GM12878 (cell line): ENCODE results near the gene ITPKB. TPM values are rescaled to one million over a fixed set of nuclear protein-coding genes. Genes with fewer than 3 reads are reported as not detected.

Experiments
- BCL11A ChIP-seq: IDR thresholded peaks from 2 replicates; pipeline ENCODE4 v1.6.1; 2011; ENCODE audit warnings: low read depth, low read length
- CBFB ChIP-seq: IDR thresholded peaks from 2 replicates; pipeline ENCODE4 v1.6.1; 2016; ENCODE audit warnings: antibody characterized with exemption, low read depth
- CREB1 ChIP-seq: IDR thresholded peaks from 2 replicates; pipeline ENCODE4 v1.6.1; 2012; ENCODE audit warnings: low read depth, mild to moderate bottlenecking, inconsistent platforms
- ETV6 ChIP-seq, 2 experiments: fragments of 450-650 bp in 1 of 2; IDR thresholded peaks in 1 of 2; conservative IDR thresholded peaks in 1 of 2; 2 replicates each; pipeline ENCODE4 v1.6.1; 2014; ENCODE audit warnings: antibody characterized with exemption in 1 of 2, borderline replicate concordance in 1 of 2, low read depth in 1 of 2, mild to moderate bottlenecking in 1 of 2, moderate library complexity in 1 of 2
- FOXK2 ChIP-seq: fragments of 450-650 bp; IDR thresholded peaks from 2 replicates; pipeline ENCODE4 v1.6.1; 2017; ENCODE audit warnings: mild to moderate bottlenecking, moderate library complexity
- MTA2 ChIP-seq: fragments of 450-650 bp; IDR thresholded peaks from 2 replicates; pipeline ENCODE4 v1.6.1; 2016; ENCODE audit warnings: low read depth, mild to moderate bottlenecking, moderate library complexity
- NR2F1 ChIP-seq: fragments of 450-650 bp; conservative IDR thresholded peaks from 2 replicates; pipeline ENCODE4 v1.6.1; 2017; ENCODE audit warnings: mild to moderate bottlenecking
- PAX8 ChIP-seq: fragments of 450-650 bp; IDR thresholded peaks from 2 replicates; pipeline ENCODE4 v1.6.1; 2017; ENCODE audit warnings: mild to moderate bottlenecking, moderate library complexity
- POU2F2 ChIP-seq: IDR thresholded peaks from 3 replicates; pipeline ENCODE4 v1.6.1; 2011; ENCODE audit warnings: low read depth, mild to moderate bottlenecking, low read length, borderline replicate concordance
- RUNX3 ChIP-seq: IDR thresholded peaks from 2 replicates; pipeline ENCODE4 v1.6.1; 2012; ENCODE audit warnings: low read length, inconsistent platforms
- SREBF2 ChIP-seq: IDR thresholded peaks from 2 replicates; pipeline ENCODE4 v1.6.1; 2012; ENCODE audit warnings: mild to moderate bottlenecking, low read length
- TBL1XR1 ChIP-seq: IDR thresholded peaks from 2 replicates; pipeline ENCODE4 v1.6.1; 2012; ENCODE audit warnings: low read depth, low read length, improper control_type of control experiment
- ZSCAN29 ChIP-seq: fragments of 450-650 bp; IDR thresholded peaks from 2 replicates; pipeline ENCODE4 v1.6.1; 2017; ENCODE audit warnings: mild to moderate bottlenecking, moderate library complexity
- polyA plus RNA-seq, 11 experiments: library from polyadenylated mRNA; depleted of rRNA in 4 of 11; unstranded in 6 of 11; stranded (reverse) in 5 of 11; fragments of >200 nt; fragmentation: Nextera tagmentation in 4 of 11; fragmentation: Illumina TruSeq in 1 of 11; extraction: Ambion mirVana in 4 of 11; extraction: Trizol in 1 of 11; gene quantifications; 1 replicate in 1 of 11; 2 replicates in 10 of 11; pipeline versions ENCODE4 v1.2.1 to v1.2.3, GENCODE V29; 2011 to 2016; ENCODE audit warnings: inconsistent platforms in 2 of 11, missing spikeins in 2 of 11, low read depth in 1 of 11
- total RNA-seq, 4 experiments: library from RNA; depleted of rRNA in 3 of 4; stranded (reverse); fragments of >200 nt in 3 of 4; fragmentation: Illumina TruSeq in 1 of 4; extraction: Trizol in 1 of 4; gene quantifications; 2 replicates each; pipeline versions ENCODE4 v1.2.1 to v1.2.3, GENCODE V29; 2013 to 2021
- TF ChIP-seq, protein P1 (sequence below): fragments of 450-650 bp; conservative IDR thresholded peaks from 2 replicates; pipeline ENCODE4 v1.6.1; 2017; ENCODE audit warnings: mild to moderate bottlenecking, moderate library complexity
- TF ChIP-seq, protein P2 (sequence below): fragments of 450-650 bp; formaldehyde crosslinking; IDR thresholded peaks from 2 replicates; pipeline ENCODE4 v1.4.0; 2022; ENCODE audit warnings: mild to moderate bottlenecking, moderate library complexity
- TF ChIP-seq, protein P3 (sequence below): fragments of 450-650 bp; IDR thresholded peaks from 2 replicates; pipeline ENCODE4 v1.6.1; 2017; ENCODE audit warnings: mild to moderate bottlenecking, moderate library complexity
- TF ChIP-seq, protein P4 (sequence below): fragments of 150-350 bp; IDR thresholded peaks from 2 replicates; pipeline ENCODE4 v1.6.1; 2016; ENCODE audit warnings: low read depth, low read length

ITPKB gene
- total and polyA plus RNA-seq, 10 of the 15 experiments (the other 5 are each of a cell fraction or from before 2014, with no cell fraction given): 1.3 to 38.7 (median 12.9) TPM

DNA sequence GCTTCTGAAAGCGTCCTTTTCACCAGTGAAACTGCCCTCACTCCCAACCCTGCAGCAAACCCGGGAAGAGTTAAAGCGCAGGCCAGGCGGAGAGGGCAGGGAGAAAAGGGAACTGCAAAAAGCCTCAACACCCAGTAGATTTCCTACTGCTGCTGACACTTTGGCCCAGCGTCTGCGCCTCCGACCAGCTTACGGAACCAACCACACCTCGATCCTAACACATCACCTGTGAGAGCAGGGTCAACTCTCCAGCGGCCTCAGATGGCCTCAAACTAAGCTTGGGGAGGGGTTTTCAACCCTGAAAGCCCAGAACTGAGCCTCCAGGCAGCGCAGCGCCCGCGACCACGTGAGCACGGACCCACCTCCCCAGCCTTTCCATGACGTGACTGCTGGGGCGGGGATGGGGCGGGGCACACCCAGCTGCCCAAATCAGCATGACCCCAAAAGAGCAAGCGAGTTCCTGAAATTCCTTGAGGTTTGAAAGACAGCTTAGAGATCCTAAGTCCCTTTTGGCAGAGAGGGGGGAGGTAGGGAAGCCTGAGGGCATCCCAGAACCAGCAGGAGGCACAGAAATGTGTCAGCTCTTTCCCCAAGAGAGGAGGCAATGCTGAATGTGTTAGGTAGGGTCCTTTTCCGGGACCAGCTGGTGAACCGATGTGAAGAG lies 59.1 kb downstream of the ITPKB start (continued):
- TF ChIP-seq, protein P1, sequence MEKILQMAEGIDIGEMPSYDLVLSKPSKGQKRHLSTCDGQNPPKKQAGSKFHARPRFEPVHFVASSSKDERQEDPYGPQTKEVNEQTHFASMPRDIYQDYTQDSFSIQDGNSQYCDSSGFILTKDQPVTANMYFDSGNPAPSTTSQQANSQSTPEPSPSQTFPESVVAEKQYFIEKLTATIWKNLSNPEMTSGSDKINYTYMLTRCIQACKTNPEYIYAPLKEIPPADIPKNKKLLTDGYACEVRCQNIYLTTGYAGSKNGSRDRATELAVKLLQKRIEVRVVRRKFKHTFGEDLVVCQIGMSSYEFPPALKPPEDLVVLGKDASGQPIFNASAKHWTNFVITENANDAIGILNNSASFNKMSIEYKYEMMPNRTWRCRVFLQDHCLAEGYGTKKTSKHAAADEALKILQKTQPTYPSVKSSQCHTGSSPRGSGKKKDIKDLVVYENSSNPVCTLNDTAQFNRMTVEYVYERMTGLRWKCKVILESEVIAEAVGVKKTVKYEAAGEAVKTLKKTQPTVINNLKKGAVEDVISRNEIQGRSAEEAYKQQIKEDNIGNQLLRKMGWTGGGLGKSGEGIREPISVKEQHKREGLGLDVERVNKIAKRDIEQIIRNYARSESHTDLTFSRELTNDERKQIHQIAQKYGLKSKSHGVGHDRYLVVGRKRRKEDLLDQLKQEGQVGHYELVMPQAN: 0 out of 2 replicates have a peak, but pooled peaks have one; percentile 31
- TF ChIP-seq TBL1XR1 (no peak), CBFB (no peak), ZSCAN29 (no peak), CREB1 (peak; percentile 73), BCL11A (no peak), SREBF2 (no peak), PAX8 (no peak), RUNX3 (peak; percentile 28; the same call in 1 of the 2 replicates), MTA2 (peak; percentile 49; the same call in 1 of the 2 replicates), FOXK2 (no peak), ETV6 (conservative IDR thresholded peaks at IDR 0.05 in 1 of 2, IDR thresholded peaks at IDR 0.05 in 1 of 2; ENCODE audit: borderline replicate concordance in 1 of 2, low read depth in 1 of 2) (no peak), NR2F1 (peak; percentile 63; the same call in 1 of the 2 replicates), POU2F2 (no peak)
- TF ChIP-seq, protein P2, sequence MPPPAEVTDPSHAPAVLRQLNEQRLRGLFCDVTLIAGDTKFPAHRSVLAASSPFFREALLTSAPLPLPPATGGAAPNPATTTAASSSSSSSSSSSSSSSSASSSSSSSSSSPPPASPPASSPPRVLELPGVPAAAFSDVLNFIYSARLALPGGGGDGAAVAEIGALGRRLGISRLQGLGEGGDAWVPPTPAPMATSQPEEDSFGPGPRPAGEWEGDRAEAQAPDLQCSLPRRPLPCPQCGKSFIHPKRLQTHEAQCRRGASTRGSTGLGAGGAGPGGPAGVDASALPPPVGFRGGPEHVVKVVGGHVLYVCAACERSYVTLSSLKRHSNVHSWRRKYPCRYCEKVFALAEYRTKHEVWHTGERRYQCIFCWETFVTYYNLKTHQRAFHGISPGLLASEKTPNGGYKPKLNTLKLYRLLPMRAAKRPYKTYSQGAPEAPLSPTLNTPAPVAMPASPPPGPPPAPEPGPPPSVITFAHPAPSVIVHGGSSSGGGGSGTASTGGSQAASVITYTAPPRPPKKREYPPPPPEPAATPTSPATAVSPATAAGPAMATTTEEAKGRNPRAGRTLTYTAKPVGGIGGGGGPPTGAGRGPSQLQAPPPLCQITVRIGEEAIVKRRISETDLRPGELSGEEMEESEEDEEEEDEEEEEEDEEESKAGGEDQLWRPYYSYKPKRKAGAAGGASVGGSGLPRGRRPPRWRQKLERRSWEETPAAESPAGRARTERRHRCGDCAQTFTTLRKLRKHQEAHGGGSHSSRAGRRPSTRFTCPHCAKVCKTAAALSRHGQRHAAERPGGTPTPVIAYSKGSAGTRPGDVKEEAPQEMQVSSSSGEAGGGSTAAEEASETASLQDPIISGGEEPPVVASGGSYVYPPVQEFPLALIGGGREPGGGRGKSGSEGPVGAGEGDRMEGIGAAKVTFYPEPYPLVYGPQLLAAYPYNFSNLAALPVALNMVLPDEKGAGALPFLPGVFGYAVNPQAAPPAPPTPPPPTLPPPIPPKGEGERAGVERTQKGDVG (CRISPR knock-in tag): no peak
- TF ChIP-seq, protein P3, sequence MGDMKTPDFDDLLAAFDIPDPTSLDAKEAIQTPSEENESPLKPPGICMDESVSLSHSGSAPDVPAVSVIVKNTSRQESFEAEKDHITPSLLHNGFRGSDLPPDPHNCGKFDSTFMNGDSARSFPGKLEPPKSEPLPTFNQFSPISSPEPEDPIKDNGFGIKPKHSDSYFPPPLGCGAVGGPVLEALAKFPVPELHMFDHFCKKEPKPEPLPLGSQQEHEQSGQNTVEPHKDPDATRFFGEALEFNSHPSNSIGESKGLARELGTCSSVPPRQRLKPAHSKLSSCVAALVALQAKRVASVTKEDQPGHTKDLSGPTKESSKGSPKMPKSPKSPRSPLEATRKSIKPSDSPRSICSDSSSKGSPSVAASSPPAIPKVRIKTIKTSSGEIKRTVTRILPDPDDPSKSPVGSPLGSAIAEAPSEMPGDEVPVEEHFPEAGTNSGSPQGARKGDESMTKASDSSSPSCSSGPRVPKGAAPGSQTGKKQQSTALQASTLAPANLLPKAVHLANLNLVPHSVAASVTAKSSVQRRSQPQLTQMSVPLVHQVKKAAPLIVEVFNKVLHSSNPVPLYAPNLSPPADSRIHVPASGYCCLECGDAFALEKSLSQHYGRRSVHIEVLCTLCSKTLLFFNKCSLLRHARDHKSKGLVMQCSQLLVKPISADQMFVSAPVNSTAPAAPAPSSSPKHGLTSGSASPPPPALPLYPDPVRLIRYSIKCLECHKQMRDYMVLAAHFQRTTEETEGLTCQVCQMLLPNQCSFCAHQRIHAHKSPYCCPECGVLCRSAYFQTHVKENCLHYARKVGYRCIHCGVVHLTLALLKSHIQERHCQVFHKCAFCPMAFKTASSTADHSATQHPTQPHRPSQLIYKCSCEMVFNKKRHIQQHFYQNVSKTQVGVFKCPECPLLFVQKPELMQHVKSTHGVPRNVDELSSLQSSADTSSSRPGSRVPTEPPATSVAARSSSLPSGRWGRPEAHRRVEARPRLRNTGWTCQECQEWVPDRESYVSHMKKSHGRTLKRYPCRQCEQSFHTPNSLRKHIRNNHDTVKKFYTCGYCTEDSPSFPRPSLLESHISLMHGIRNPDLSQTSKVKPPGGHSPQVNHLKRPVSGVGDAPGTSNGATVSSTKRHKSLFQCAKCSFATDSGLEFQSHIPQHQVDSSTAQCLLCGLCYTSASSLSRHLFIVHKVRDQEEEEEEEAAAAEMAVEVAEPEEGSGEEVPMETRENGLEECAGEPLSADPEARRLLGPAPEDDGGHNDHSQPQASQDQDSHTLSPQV: no peak
- TF ChIP-seq, protein P4, sequence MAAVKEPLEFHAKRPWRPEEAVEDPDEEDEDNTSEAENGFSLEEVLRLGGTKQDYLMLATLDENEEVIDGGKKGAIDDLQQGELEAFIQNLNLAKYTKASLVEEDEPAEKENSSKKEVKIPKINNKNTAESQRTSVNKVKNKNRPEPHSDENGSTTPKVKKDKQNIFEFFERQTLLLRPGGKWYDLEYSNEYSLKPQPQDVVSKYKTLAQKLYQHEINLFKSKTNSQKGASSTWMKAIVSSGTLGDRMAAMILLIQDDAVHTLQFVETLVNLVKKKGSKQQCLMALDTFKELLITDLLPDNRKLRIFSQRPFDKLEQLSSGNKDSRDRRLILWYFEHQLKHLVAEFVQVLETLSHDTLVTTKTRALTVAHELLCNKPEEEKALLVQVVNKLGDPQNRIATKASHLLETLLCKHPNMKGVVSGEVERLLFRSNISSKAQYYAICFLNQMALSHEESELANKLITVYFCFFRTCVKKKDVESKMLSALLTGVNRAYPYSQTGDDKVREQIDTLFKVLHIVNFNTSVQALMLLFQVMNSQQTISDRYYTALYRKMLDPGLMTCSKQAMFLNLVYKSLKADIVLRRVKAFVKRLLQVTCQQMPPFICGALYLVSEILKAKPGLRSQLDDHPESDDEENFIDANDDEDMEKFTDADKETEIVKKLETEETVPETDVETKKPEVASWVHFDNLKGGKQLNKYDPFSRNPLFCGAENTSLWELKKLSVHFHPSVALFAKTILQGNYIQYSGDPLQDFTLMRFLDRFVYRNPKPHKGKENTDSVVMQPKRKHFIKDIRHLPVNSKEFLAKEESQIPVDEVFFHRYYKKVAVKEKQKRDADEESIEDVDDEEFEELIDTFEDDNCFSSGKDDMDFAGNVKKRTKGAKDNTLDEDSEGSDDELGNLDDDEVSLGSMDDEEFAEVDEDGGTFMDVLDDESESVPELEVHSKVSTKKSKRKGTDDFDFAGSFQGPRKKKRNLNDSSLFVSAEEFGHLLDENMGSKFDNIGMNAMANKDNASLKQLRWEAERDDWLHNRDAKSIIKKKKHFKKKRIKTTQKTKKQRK: no peak
